K562 (cell line): ENCODE data around the gene HOXB6. TPM values are rescaled to one million over a fixed set of nuclear protein-coding genes. Genes with fewer than 3 reads are reported as not detected.

Experiments
- ARID4B ChIP-seq: sonication (generic); formaldehyde crosslinking; IDR thresholded peaks from 2 replicates; pipeline ENCODE4 v1.8.0; 2022; ENCODE audit warnings: mild to moderate bottlenecking, missing genetic modification reagents
- ATF4 ChIP-seq: fragments of 450-650 bp; formaldehyde crosslinking; IDR thresholded peaks from 2 replicates; pipeline ENCODE4 v1.4.0; 2022; ENCODE audit warnings: mild to moderate bottlenecking, moderate library complexity
- BRD9 ChIP-seq: fragments of 450-650 bp; IDR thresholded peaks from 2 replicates; pipeline ENCODE4 v1.6.1; 2018; ENCODE audit warnings: low read depth; ENCODE audit not compliant: partially characterized antibody
- CBX8 ChIP-seq: fragments of 200-600 bp; sonication (generic); IDR thresholded peaks from 2 replicates; pipeline ENCODE4 v1.6.1; 2012; ENCODE audit warnings: borderline replicate concordance, mixed run types, low read depth, mild to moderate bottlenecking, moderate library complexity, mixed read lengths, low read length, control low read depth, inconsistent platforms; ENCODE audit not compliant: poor library complexity, severe bottlenecking; ENCODE audit errors: extremely low read depth
- HEY1 ChIP-seq: fragments of 250-450 bp; sonication (Bioruptor Pico); IDR thresholded peaks from 2 replicates; pipeline ENCODE4 v1.5.0; 2020; ENCODE audit warnings: mild to moderate bottlenecking, moderate library complexity, borderline replicate concordance
- NR1H2 ChIP-seq: sonication (generic); formaldehyde crosslinking; IDR thresholded peaks from 2 replicates; pipeline ENCODE4 v1.4.0; 2020; ENCODE audit warnings: mild to moderate bottlenecking, missing genetic modification reagents
- PHF8 ChIP-seq: fragments of 200-600 bp; sonication (generic); IDR thresholded peaks from 2 replicates; pipeline ENCODE4 v1.6.1; 2012; ENCODE audit warnings: mixed run types, mild to moderate bottlenecking, inconsistent platforms, low read length, moderate library complexity, borderline replicate concordance
- POLR2AphosphoS2 ChIP-seq: IDR thresholded peaks from 2 replicates; pipeline ENCODE4 v1.6.1; 2012; ENCODE audit warnings: low read length, improper control_type of control experiment
- RB1 ChIP-seq: fragments of 450-650 bp; IDR thresholded peaks from 2 replicates; pipeline ENCODE4 v1.6.1; 2017; ENCODE audit warnings: low read depth, mild to moderate bottlenecking
- STAT5B ChIP-seq: fragments of 250-450 bp; sonication (Bioruptor Pico); IDR thresholded peaks from 2 replicates; pipeline ENCODE4 v1.8.0; 2021; ENCODE audit warnings: mild to moderate bottlenecking, inconsistent platforms
- SUPT5H ChIP-seq: fragments of 450-650 bp; IDR thresholded peaks from 2 replicates; pipeline ENCODE4 v1.6.1; 2016
- TEAD4 ChIP-seq, 2 experiments: sonication (generic) in 1 of 2; formaldehyde crosslinking in 1 of 2; IDR thresholded peaks; 2 replicates each; pipeline versions ENCODE4 v1.6.1 to v1.8.0; 2012 to 2022; ENCODE audit warnings: borderline replicate concordance in 1 of 2, inconsistent platforms in 1 of 2, low read length in 1 of 2, mild to moderate bottlenecking in 1 of 2, missing genetic modification reagents in 1 of 2
- ZNF384 ChIP-seq: IDR thresholded peaks from 2 replicates; pipeline ENCODE4 v1.6.1; 2012; ENCODE audit warnings: low read depth, low read length, improper control_type of control experiment
- ZNF445 ChIP-seq: fragments of 250-450 bp; sonication (Bioruptor Pico); IDR thresholded peaks from 2 replicates; pipeline ENCODE4 v1.4.0; 2020; ENCODE audit warnings: low read depth, mild to moderate bottlenecking, moderate library complexity
- ZNF589 ChIP-seq: fragments of 200-800 bp; sonication (Bioruptor generic); IDR thresholded peaks from 2 replicates; pipeline ENCODE4 v1.6.1; 2016; ENCODE audit warnings: low read depth, missing genetic modification characterization, missing compliant biosample characterization
- ZNF717 ChIP-seq: fragments of 250-450 bp; sonication (Bioruptor Pico); IDR thresholded peaks from 2 replicates; pipeline ENCODE4 v1.5.0; 2021
- polyA plus RNA-seq, 8 experiments: library from polyadenylated mRNA; depleted of rRNA in 4 of 8; stranded (reverse) in 5 of 8; unstranded in 3 of 8; fragments of >200 nt; fragmentation: Nextera tagmentation in 2 of 8; fragmentation: Illumina TruSeq in 1 of 8; extraction: Ambion mirVana in 2 of 8; extraction: Trizol in 1 of 8; gene quantifications; 2 replicates each; pipeline versions ENCODE4 v1.2.1 to v1.2.3, GENCODE V29; 2011 to 2014; ENCODE audit warnings: inconsistent platforms in 1 of 8, missing spikeins in 1 of 8
- total RNA-seq, 7 experiments: library from RNA; depleted of rRNA in 6 of 7; stranded (reverse); fragments of >200 nt in 6 of 7; fragmentation: Illumina TruSeq in 2 of 7; extraction: Trizol in 2 of 7; gene quantifications; 2 replicates each; pipeline versions ENCODE4 v1.2.1 to v1.2.3, GENCODE V29; 2011 to 2021; ENCODE audit warnings: low replicate concordance in 1 of 7
- TF ChIP-seq, protein P1 (sequence below), 2 experiments: fragments of 200-800 bp in 1 of 2; sonication (Bioruptor generic) in 1 of 2; sonication (generic) in 1 of 2; formaldehyde crosslinking in 1 of 2; IDR thresholded peaks in 1 of 2; conservative IDR thresholded peaks in 1 of 2; 2 replicates each; pipeline versions ENCODE4 v1.5.0 to v1.6.1; 2016 to 2020; ENCODE audit warnings: missing compliant biosample characterization in 1 of 2, missing genetic modification characterization in 1 of 2, missing genetic modification reagents in 1 of 2
- TF ChIP-seq, protein P2 (sequence below): fragments of 250-450 bp; sonication (Bioruptor Pico); IDR thresholded peaks from 2 replicates; pipeline ENCODE4 v1.4.0; 2020

The HOXB6 gene
- total and polyA plus RNA-seq, 9 of the 15 experiments (the other 6 are each of a cell fraction or from before 2014, with no cell fraction given) = 1.2 to 14.8 (median 4.9) TPM

- no peak for TF ChIP-seq HEY1 (CRISPR knock-in tag)
- no peak for TF ChIP-seq ZNF717 (CRISPR knock-in tag)
- TF ChIP-seq SUPT5H = no peak
- no peak for TF ChIP-seq BRD9
- no peak for TF ChIP-seq NR1H2 (CRISPR knock-in tag)
- no peak for TF ChIP-seq CBX8
- TF ChIP-seq ATF4 (CRISPR knock-in tag) = no peak
- TF ChIP-seq, protein P1, sequence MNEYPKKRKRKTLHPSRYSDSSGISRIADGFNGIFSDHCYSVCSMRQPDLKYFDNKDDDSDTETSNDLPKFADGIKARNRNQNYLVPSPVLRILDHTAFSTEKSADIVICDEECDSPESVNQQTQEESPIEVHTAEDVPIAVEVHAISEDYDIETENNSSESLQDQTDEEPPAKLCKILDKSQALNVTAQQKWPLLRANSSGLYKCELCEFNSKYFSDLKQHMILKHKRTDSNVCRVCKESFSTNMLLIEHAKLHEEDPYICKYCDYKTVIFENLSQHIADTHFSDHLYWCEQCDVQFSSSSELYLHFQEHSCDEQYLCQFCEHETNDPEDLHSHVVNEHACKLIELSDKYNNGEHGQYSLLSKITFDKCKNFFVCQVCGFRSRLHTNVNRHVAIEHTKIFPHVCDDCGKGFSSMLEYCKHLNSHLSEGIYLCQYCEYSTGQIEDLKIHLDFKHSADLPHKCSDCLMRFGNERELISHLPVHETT (CRISPR knock-in tag; conservative IDR thresholded peaks at IDR 0.05 in 1 of 2, IDR thresholded peaks at IDR 0.05 in 1 of 2) = no peak
- TF ChIP-seq RB1 = peak; percentile 48; the same call in 1 of the 2 replicates
- peak; percentile 92 for TF ChIP-seq ZNF384
- TF ChIP-seq TEAD4 (IDR thresholded peaks at IDR 0.05; ENCODE audit: low read length) = peak; percentile 15; the same call in 1 of the 2 replicates
- no peak for TF ChIP-seq TEAD4 (CRISPR knock-in tag; IDR thresholded peaks at IDR 0.05; ENCODE audit: borderline replicate concordance)
- no peak for TF ChIP-seq POLR2AphosphoS2
- TF ChIP-seq ZNF589 (CRISPR knock-in tag) = no peak
- no peak for TF ChIP-seq STAT5B (CRISPR knock-in tag)
- no peak for TF ChIP-seq ARID4B (CRISPR knock-in tag)
- peak; percentile 14; the same call in 1 of the 2 replicates for TF ChIP-seq PHF8
- TF ChIP-seq ZNF445 (CRISPR knock-in tag) = no peak
- TF ChIP-seq, protein P2, sequence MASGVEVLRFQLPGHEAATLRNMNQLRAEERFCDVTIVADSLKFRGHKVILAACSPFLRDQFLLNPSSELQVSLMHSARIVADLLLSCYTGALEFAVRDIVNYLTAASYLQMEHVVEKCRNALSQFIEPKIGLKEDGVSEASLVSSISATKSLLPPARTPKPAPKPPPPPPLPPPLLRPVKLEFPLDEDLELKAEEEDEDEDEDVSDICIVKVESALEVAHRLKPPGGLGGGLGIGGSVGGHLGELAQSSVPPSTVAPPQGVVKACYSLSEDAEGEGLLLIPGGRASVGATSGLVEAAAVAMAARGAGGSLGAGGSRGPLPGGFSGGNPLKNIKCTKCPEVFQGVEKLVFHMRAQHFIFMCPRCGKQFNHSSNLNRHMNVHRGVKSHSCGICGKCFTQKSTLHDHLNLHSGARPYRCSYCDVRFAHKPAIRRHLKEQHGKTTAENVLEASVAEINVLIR = no peak
Observed at GRCh38 chr17:48636177-48637018, 31.6 kb upstream of the HOXB6 start (continued).
